GM12891 (cell line): ENCODE results near the gene C18orf54.

ENCODE experiments used
- DNase-seq: peaks from one replicate; pipeline ENCODE4 v3.0.0; 2011; ENCODE audit warnings: low spot score; ENCODE audit not compliant: insufficient read length
- FAIRE-seq: peaks from 2 replicates; lab custom pipeline; 2011; peaks lifted over from hg19 to GRCh38; lab: Jason Lieb, UNC
- PAX5 ChIP-seq: IDR thresholded peaks from 2 replicates; pipeline ENCODE4 v1.6.1; 2011; ENCODE audit warnings: low read length, moderate library complexity, mild to moderate bottlenecking; ENCODE audit not compliant: insufficient read depth, severe bottlenecking
- POLR2A ChIP-seq: IDR thresholded peaks from 2 replicates; pipeline ENCODE4 v1.6.1; 2011; ENCODE audit warnings: low read depth, low read length, control low read depth
- POLR2AphosphoS5 ChIP-seq: IDR thresholded peaks from 2 replicates; pipeline ENCODE4 v1.6.1; 2011; ENCODE audit warnings: low read depth, low read length, control low read depth
- POU2F2 ChIP-seq: IDR thresholded peaks from 2 replicates; pipeline ENCODE4 v1.6.1; 2011; ENCODE audit warnings: low read depth, mild to moderate bottlenecking, control low read depth, low read length, moderate library complexity
- SPI1 ChIP-seq: IDR thresholded peaks from 2 replicates; pipeline ENCODE4 v1.6.1; 2011; ENCODE audit warnings: low read depth, low read length, control low read depth
- TAF1 ChIP-seq: IDR thresholded peaks from 2 replicates; pipeline ENCODE4 v1.6.1; 2011; ENCODE audit warnings: low read depth, low read length, control low read depth

C18orf54 gene

DNA sequence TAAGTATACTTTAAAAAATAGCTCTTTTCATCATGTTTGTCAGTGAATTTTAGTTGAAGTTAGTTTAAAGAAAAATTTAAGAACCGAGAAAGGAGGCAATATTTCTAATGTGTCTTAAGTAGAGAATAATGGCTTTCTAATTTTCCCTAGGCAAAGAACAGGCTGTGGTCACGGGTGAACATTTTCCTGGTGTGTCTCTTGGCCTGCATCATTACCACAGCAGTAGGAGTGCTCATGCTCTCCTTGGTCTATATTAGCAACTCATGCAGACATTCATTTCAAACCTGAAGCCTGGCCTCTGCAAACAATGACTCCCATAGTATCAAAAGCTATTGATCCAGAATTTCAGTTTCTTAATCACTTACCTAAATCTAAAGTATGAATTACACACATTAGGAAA lies 57.4 kb downstream of the C18orf54 start:
- DNase-seq: no peak
- TF ChIP-seq PAX5 (no peak), TAF1 (no peak), POLR2A (no peak), POLR2AphosphoS5 (no peak), POU2F2 (no peak), SPI1 (no peak)
- FAIRE-seq: no peak

DNA sequence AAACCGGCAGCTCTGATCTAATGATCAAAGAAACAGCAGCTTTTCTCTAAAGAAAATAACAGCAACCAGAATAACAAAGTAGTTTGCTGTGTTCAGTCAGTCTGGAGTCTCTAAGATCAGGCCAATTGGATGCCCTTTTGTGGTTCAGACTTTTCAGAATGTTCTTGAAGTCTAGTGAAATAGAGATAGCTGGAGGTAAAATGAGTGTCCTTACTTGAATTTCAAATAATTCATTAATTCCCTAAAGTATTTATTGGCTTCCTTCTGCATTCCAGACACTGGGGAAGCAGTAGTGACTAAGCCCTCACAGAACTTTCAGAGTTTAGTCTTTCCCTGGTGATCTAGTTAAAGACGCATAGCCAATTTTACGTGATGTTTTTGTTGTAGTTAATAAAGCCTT lies 58.7 kb downstream of the C18orf54 start:
- no peak for FAIRE-seq
- TF ChIP-seq POLR2AphosphoS5 (no peak), SPI1 (no peak), POLR2A (no peak), POU2F2 (no peak), PAX5 (no peak), TAF1 (no peak)
- DNase-seq: no peak

DNA sequence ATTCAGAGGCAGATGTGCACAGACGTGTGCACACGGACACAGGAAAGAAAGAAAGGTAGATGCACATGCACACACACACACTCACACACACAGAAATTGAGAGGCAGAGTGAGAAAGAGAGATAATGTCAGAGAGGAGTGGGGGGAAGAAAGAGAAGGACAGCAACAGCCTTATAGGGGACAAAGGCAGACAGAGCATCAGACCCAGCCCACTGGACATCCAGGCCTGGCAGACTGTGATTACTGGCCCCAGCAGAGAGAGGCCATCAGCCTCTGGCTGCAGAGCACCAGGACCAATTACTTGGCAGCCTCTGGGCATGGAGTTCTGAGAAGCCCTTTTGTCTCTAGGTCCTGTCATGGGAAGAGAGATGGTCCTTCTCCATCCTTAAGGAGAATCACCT lies 66.1 kb downstream of the C18orf54 start:
- FAIRE-seq (no peak), DNase-seq (no peak)
- TF ChIP-seq PAX5 (no peak), SPI1 (no peak), TAF1 (no peak), POLR2AphosphoS5 (no peak), POU2F2 (no peak), POLR2A (no peak)

- TF ChIP-seq POLR2A: no peak
- no peak for TF ChIP-seq SPI1
- no peak for TF ChIP-seq POLR2AphosphoS5
- no peak for TF ChIP-seq TAF1
- TF ChIP-seq POU2F2: no peak
- no peak for TF ChIP-seq PAX5
- no peak for FAIRE-seq
- no peak for DNase-seq
Observed at GRCh38 chr18:54426085-54426665, 68.5 kb downstream of the C18orf54 start.
